NB4 (cell line): ENCODE results near the gene SPEG.

Source experiments
- MYC ChIP-seq: IDR thresholded peaks from 2 replicates; pipeline ENCODE4 v1.6.1; 2011; ENCODE audit warnings: low read depth, low read length
- POLR2A ChIP-seq: IDR thresholded peaks from 2 replicates; pipeline ENCODE4 v1.6.1; 2011; ENCODE audit warnings: mild to moderate bottlenecking; ENCODE audit not compliant: insufficient read length; ENCODE audit errors: extremely low read depth
- TF ChIP-seq, protein P1 (sequence below): IDR thresholded peaks from one replicate; pipeline ENCODE4 v1.5.1; 2012; ENCODE audit warnings: low read depth, low read length
- TF ChIP-seq, protein P2 (sequence below): IDR thresholded peaks from 2 replicates; pipeline ENCODE4 v1.6.1; 2011; ENCODE audit warnings: low read depth, low read length

DNA sequence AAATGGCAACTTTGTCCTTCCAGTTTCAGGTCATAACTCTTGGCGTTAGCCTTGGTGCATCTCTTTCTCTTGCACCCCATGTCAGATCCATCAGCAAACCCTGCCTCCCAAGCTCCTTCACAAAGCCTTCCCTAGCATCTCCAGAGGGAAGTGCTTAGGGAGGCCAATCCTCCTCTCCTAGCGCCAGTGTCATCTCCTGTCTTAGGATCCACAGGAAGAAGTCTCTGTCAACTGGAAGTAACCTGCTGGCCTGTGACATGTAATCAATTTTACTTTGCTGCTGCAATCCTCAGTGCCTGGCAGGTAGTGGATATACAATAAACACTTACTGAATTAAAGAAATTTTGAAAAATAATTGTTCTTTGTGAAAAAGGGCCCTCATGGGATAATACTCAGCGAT lies 39.0 kb upstream of the SPEG start:
- no peak for TF ChIP-seq POLR2A
- TF ChIP-seq, protein P1, sequence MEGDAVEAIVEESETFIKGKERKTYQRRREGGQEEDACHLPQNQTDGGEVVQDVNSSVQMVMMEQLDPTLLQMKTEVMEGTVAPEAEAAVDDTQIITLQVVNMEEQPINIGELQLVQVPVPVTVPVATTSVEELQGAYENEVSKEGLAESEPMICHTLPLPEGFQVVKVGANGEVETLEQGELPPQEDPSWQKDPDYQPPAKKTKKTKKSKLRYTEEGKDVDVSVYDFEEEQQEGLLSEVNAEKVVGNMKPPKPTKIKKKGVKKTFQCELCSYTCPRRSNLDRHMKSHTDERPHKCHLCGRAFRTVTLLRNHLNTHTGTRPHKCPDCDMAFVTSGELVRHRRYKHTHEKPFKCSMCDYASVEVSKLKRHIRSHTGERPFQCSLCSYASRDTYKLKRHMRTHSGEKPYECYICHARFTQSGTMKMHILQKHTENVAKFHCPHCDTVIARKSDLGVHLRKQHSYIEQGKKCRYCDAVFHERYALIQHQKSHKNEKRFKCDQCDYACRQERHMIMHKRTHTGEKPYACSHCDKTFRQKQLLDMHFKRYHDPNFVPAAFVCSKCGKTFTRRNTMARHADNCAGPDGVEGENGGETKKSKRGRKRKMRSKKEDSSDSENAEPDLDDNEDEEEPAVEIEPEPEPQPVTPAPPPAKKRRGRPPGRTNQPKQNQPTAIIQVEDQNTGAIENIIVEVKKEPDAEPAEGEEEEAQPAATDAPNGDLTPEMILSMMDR: no peak
- TF ChIP-seq MYC: no peak
- TF ChIP-seq, protein P2, sequence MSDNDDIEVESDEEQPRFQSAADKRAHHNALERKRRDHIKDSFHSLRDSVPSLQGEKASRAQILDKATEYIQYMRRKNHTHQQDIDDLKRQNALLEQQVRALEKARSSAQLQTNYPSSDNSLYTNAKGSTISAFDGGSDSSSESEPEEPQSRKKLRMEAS: no peak
